ENCODE results near the gene SLC9A9. TPM values are rescaled to one million over a fixed set of nuclear protein-coding genes. Genes with fewer than 3 reads are reported as not detected.

SLC9A9 gene
- total RNA-seq, 1 donor from 2014 or later, result 12.2 TPM

- DNase-seq (ENCODE audit: low spot score), result no peak
Measured at GRCh38 chr3:143217283-143217682, 631.0 kb downstream of the SLC9A9 start.

- DNase-seq (ENCODE audit: low spot score), result no peak
Measured at GRCh38 chr3:143216709-143217182, 631.5 kb downstream of the SLC9A9 start.

Other genes with a start within 250 kb of the SLC9A9 start
- 44.1 TPM for gene DIPK2A, start 123.4 kb upstream of the SLC9A9 start, total RNA-seq

Measured in mucosa of gallbladder (tissue), 1 donor.